WERI-Rb-1 (cell line): ENCODE results near the gene ATP2B3.

Experiments
- DNase-seq: peaks from one replicate; pipeline ENCODE4 v3.0.0-alpha.2; 2020
- H3K27ac ChIP-seq: fragments of 250-450 bp; sonication (Bioruptor Pico); 2 replicates; pipeline ENCODE4 v1.5.1; 2020; ENCODE audit warnings: mild to moderate bottlenecking, moderate library complexity
- H3K27me3 ChIP-seq: fragments of 250-450 bp; sonication (Bioruptor Pico); 2 replicates; pipeline ENCODE4 v1.5.1; 2021; ENCODE audit warnings: mild to moderate bottlenecking, low read depth, moderate library complexity; ENCODE audit not compliant: insufficient read depth, severe bottlenecking
- H3K36me3 ChIP-seq: fragments of 250-450 bp; sonication (Bioruptor Pico); 2 replicates; pipeline ENCODE4 v1.5.1; 2020; ENCODE audit warnings: mild to moderate bottlenecking, moderate library complexity
- H3K4me3 ChIP-seq: 2 replicates; pipeline ENCODE4 v1.5.1; 2011; ENCODE audit warnings: low read depth, mild to moderate bottlenecking, control low read depth, low read length
- H3K9me3 ChIP-seq: fragments of 250-450 bp; sonication (Bioruptor Pico); 2 replicates; pipeline ENCODE4 v1.5.1; 2021; ENCODE audit warnings: mild to moderate bottlenecking, moderate library complexity; ENCODE audit not compliant: severe bottlenecking
- CTCF ChIP-seq: IDR thresholded peaks from 2 replicates; pipeline ENCODE4 v1.5.1; 2011; ENCODE audit warnings: low read depth, mild to moderate bottlenecking, control low read depth, inconsistent platforms, low read length

The ATP2B3 gene

GRCh38 chrX:153631907-153632594, 114.6 kb downstream of the ATP2B3 start:
- peaks cover 3% of the 10 kb centered on the region for H3K9me3 ChIP-seq
- H3K4me3 ChIP-seq, result no peak overlapping the region
- H3K36me3 ChIP-seq, result no peaks in the 10 kb centered on the region
- peaks cover 24% of the 10 kb centered on the region for H3K27me3 ChIP-seq
- H3K27ac ChIP-seq, result no peak overlapping the region
- no peak for TF ChIP-seq CTCF
- no peak for DNase-seq
